Cortex of kidney (tissue), 1 donor: ENCODE measurements around the gene MSANTD1.

Source experiments
- DNase-seq: peaks from one replicate; lab custom pipeline; 2025; lab: John Stamatoyannopoulos, UW

Gene MSANTD1

GRCh38 chr4:3217266-3217665, 31.7 kb upstream of the MSANTD1 start:
- no peak for DNase-seq

- DNase-seq = no peak
Observed at GRCh38 chr4:3217771-3218170, 31.2 kb upstream of the MSANTD1 start.

- no peak for DNase-seq
Observed at GRCh38 chr4:3218824-3219760, 29.9 kb upstream of the MSANTD1 start.

- no peak for DNase-seq
Observed at GRCh38 chr4:3219761-3220475, 29.0 kb upstream of the MSANTD1 start.

GRCh38 chr4:3220476-3221183, 28.3 kb upstream of the MSANTD1 start:
- no peak for DNase-seq

GRCh38 chr4:3221184-3221494, 27.8 kb upstream of the MSANTD1 start:
- no peak for DNase-seq

- no peak for DNase-seq
Observed at GRCh38 chr4:3221996-3222395, 27.0 kb upstream of the MSANTD1 start.

GRCh38 chr4:3223346-3223745, 25.6 kb upstream of the MSANTD1 start:
- no peak for DNase-seq

- no peak for DNase-seq
Observed at GRCh38 chr4:3223956-3224748, 24.8 kb upstream of the MSANTD1 start.

GRCh38 chr4:3225071-3225850, 23.7 kb upstream of the MSANTD1 start:
- DNase-seq = no peak

- no peak for DNase-seq
Observed at GRCh38 chr4:3225936-3226335, 23.0 kb upstream of the MSANTD1 start.

GRCh38 chr4:3226467-3226866, 22.5 kb upstream of the MSANTD1 start:
- DNase-seq = no peak

GRCh38 chr4:3226944-3227343, 22.0 kb upstream of the MSANTD1 start:
- DNase-seq = no peak

- no peak for DNase-seq
Observed at GRCh38 chr4:3227878-3228675, 20.9 kb upstream of the MSANTD1 start.

- no peak for DNase-seq
Observed at GRCh38 chr4:3228881-3229280, 20.1 kb upstream of the MSANTD1 start.

- no peak for DNase-seq
Observed at GRCh38 chr4:3229328-3229727, 19.6 kb upstream of the MSANTD1 start.

GRCh38 chr4:3229964-3230363, 19.0 kb upstream of the MSANTD1 start:
- no peak for DNase-seq

- no peak for DNase-seq
Observed at GRCh38 chr4:3231471-3231870, 17.5 kb upstream of the MSANTD1 start.

- no peak for DNase-seq
Observed at GRCh38 chr4:3232001-3232400, 17.0 kb upstream of the MSANTD1 start.

GRCh38 chr4:3232871-3233271, 16.1 kb upstream of the MSANTD1 start:
- DNase-seq = no peak
